Measurements from ENCODE around the gene PPP1R8.

DNA sequence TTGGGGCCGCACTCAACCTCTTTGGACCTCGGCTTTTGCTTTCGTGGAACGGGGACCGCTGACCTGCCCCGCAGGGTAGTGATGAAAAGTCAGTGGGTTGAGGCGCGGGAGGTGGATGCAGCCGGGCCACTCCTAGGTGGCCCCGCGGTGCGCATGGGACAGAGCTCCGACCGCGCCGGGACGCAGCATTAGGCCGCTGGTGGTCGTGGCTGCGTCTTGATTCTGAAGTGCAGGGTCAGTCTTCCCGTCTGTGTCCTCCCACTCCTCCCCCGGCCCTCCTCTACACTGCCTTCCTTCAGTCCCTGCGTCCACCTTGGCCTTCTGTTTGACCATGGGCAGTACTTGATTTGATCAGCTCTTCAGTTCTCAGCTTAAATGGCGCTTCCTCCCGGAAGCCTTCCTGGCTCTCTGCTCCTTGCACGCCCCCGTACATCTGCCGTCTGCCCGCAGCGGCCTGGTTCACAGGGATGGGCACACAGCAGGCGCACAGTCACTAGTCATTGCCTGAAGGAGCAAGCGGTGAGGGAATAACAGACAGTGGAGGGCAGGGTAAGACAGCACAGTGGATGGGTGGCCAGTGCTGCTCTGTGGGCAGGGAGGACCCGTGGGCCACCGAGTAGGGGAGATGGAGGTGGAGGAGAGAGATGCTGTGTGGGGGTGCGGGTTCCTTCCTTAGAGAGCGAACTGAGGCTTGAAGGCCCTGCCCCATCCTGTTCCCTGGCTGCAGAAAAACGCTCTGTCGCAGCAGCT is 42.4 kb downstream of the PPP1R8 start:
- no peak for TF ChIP-seq FOXM1 (IDR thresholded peaks at IDR 0.05; ENCODE audit: borderline replicate concordance)
- no peak for TF ChIP-seq ELF4 (IDR thresholded peaks at IDR 0.05)
- TF ChIP-seq TARDBP (IDR thresholded peaks at IDR 0.05), result no peak
- TF ChIP-seq SP1 (IDR thresholded peaks at IDR 0.05), result no peak
- TF ChIP-seq FOXK2 (IDR thresholded peaks at IDR 0.05), result no peak
- TF ChIP-seq PKNOX1 (IDR thresholded peaks at IDR 0.05), result no peak
- TF ChIP-seq FOXA1 (IDR thresholded peaks at IDR 0.05), result no peak
